GM18517 (cell line): ENCODE measurements around the gene DIP2C.
"Not testable (repeated sequence)": the region's sequence is repeated elsewhere in the genome, so short reads cannot be mapped to it uniquely, and the experiment has no call there.

Experiments used
- ATAC-seq: cut with Tn5 transposase; IDR thresholded peaks from one replicate; pipeline ENCODE4 v1.9.1; 2021; ENCODE audit warnings: mild to moderate bottlenecking, moderate library complexity; ENCODE audit not compliant: unreplicated experiment

Gene DIP2C

DNA sequence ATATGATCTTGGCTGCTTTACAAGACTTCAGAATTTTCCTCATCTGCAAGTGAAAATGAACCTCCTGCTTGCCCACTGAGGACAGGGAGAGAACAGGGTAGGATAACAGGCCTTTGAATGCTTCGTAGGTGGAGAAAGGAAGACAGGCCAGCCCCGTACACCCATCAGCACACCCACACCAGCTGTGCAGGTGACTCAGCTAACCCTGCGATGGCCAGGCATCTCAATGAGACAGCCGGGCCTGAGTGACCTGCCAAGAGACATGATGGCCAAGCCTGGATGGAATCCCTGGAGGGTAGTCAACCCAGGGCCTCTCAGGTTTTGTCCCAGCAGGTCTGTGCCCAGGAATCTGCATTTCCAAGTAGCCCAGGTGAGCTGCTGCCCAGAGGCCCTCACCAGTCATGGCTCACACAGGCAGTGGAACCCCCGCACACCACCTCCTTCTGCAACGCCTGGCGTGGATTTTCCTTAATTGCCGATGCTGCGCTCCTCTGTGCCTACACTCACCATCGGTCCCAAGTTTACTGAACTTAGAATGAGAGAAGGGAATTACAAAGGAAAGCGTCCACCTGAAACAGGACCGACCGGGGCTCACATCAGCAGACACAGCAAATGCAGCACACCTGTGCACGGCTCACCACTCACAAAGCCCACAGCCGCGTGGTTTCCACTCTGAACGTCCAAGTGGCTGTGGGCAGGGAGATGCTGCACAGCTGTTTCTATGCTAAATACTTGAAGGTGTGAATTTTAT lies 163.7 kb downstream of the DIP2C start:
- no peak for ATAC-seq

DNA sequence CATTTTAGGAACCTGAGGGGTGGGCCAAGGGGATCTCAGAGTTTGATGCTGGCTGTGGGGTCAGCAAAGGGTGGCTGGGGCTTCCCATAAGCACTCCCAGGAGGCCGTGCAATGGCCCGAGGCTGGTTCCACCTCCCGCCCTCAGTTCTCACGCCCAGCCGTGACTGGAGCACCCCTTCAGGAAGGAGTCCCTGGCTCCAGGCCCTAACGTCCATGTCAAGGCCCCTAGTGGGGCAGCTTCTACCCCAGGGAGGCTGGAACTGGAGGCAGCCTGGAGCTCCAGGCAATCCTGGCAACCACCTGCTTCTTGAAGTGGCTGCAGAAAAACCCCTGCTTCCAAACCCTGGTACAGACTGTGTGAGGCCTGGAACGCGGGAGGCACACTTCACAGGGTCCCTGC lies 165.5 kb downstream of the DIP2C start:
- ATAC-seq, result no peak

DNA sequence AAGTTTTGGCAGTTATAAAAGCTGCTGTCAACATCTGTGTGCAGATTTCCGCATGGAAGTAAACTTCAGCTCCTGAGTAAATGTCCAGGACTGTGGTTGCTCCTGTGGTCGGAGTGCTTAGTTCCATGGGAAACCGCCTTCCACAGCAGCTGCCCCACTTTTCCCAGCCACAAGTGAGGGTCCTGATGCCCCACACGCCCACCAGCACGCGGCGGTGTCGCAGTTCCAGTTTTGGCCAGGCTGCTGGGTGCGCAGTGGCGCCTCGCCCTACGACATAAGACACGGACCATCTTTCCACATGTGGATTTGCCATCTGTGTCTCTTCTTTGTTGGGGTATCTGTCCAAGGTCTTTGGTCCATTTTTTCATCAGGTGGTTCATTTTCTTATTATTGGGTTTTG lies 167.1 kb downstream of the DIP2C start:
- no peak for ATAC-seq

DNA sequence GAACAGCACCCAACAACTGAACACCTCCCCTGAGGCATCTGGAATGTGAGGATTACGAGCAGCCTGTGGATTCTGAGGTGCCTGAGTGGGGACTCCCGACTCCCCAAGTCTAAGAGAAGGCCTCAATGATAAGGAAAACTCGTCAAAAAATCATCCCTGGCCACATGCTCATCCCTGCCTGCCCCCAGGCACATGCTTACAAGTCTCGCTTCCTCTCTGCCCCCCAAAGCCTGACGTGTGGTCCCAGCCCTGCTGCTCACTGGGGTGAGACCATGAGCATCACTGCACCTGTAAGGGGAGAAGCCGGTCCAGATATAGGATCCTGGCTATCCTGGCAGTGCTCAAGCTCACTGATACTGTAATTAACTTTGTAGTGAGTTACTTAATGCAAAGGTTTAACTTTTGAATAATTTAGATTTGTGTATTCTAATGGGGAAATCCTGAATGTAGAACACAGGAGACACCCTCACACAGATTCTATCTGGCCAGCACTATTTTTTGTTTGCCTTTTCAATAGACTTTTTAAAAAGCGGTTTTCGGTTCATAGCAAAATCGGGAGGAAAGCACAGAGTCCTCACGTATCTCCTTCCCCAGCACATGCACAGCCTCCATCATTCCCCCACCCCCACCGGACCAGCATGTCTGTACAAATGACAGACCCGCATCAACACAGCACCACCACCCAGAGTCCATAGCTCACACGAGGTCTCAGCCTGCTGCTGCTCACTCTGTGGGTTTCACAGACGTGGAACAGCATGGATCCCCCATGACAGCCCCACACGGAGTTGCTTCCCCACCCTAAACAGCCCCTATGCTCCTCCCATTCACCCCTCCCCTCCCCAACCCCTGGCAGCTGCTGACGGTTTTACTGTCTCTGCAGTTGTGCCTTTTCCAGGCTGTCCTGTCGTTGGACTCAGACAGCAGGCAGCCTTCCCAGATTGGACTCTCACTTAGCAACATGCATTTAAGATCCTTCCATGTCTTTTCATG lies 167.9 kb downstream of the DIP2C start:
- no peak for ATAC-seq

DNA sequence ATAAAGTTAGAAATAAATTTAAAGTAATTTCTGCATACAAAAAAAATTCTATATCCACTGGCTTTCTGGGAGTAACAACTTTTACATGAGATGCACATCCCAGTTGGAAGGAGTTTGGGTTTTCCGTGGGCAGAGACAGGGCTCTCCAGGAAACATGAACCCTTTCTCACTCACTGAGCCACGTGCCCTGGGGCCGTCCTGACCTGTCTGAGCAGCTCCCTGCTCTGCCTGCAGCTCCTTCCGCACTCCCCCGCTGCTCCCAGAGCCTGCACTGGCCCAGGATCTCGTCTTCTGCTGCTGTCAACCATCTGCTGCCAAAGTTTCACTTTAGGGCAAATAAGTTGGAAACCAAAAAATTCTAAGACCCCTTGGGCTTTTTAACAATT lies 169.1 kb downstream of the DIP2C start:
- ATAC-seq, result no peak

DNA sequence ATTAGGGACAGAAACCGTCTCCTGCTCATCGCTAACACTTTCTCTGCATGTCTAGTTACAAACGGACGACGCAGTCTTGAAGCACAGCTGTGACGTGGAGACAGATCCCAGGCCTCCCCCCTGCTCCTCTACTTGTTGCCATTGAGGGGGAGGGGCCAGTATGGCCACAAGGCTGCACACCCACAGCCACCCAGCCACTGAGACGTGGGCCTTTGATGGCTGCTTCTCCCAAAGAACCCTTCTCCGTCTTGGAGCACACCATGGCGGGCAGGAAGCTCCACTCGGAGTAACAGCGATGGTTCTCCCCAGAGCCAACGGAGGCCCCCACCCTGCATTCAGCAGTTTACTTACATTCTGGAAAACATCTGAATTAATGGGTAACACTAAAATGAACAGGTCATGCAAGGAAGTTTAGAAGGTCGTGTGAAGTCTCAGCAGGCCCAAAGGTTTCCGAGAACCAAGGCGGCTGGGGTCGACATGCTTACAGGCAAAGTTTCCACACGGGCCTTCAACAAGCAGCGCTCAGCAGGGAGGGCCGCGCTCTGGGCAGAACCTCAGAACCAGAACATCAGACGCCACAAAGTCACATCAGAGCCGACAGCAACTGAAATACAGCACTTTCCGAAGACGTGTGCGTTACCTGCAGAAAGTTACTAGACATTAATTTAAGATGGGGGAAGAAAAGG lies 169.6 kb downstream of the DIP2C start:
- ATAC-seq, result no peak

DNA sequence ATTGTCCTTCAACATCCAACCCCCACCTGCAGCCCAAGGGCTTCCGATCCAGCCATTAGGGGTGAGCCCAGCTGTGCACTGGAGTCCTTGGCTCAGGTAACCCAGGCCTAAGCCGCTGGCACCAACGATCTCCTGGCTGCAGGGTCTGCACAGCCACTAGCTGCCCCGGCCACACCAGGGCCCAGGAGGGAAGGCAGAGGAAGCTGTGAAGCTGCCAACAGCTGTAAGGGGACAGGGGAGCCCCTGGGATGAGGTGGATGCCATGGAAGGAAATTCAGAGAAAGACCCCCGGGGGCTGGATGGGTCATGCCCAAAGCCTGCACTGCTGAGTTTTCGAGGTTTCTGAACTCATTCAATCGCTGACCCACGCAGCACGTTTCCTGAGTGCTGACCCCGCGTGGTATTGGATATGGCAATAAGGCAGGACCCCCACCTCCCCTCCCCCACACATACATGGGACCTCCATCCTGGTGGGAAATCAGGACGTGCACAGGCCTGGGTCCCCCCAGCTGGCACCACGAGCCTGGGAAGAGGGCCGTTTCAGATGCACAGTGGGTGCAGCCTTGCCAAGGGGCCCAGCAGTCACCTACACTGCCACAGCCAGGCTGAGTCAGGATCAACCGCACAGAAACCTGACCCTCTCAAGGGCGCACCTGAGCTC lies 170.3 kb downstream of the DIP2C start:
- ATAC-seq, result no peak

DNA sequence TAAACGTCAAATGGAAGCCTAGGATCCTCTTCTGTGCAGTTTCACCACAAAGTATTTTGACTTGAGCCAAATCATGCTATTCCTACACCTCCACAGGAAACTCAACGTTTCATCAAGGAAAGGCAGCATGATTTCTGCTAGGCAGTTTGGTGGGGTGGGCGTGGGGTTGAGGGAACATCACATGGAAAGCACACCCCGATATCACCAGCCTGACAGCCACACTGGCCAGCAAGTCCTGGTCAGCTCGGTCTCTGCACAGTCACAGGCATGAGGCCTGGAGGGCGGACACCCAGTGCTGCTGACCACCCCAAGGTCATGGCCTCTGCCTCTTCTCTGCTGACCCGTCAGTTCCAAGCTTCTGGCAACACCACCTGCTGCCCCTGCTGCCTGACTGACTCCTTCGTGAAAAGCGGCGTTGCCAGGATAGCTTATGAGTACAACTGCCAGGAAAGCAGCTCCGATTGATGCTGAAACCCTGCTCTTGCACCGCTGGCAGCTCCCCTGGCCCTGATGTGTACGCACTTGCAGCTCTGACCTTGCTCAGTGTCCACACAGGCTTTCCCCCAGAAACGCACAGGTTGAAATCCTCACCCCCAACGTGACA lies 171.5 kb downstream of the DIP2C start:
- no peak for ATAC-seq

DNA sequence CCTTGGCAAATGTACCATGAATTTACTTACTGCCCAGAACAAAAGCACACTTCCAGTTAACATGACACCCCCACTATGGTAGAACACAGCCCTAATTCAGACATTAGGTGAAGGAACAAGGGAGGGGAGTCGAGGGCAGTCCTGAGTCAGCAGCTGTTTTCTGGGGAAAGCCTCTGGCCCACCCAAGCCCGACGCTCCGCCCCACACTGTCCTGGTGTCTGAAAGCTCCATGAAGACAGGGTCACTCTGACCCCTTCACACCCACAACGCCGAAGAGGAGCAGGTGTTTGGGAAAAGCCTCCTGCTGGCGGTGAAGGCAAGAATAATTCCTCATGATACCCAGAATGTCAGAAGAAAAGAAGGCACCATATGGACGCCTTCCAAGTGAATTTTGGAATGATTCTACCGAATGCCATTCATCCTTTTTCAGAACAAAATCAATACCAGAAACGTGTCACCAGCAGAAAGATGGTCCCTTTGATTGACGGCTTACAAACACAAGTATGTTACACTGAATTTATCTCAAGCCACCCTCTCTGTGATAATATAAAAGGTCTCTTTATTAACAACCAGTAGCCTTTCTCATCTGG lies 172.1 kb downstream of the DIP2C start:
- ATAC-seq, result no peak

DNA sequence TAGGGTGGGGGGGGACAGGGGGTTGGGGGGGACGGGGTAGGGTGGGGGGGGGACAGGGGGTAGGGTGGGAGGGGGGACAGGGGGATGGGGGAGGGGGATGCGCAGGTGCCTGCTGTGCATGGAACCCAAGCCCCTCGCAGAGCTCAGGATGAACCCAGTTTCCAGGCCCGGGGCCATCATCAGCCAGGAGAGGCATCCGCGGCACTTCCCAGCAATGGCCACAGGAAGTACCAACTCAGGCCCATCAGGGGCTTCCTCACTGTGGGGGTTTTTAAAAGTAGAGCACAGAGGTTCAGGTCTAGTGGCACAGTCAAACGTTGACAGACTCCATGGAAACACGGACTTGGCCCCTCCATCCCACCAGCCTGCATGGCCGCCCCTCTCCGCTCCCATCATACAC lies 172.7 kb downstream of the DIP2C start:
- ATAC-seq, result no peak

DNA sequence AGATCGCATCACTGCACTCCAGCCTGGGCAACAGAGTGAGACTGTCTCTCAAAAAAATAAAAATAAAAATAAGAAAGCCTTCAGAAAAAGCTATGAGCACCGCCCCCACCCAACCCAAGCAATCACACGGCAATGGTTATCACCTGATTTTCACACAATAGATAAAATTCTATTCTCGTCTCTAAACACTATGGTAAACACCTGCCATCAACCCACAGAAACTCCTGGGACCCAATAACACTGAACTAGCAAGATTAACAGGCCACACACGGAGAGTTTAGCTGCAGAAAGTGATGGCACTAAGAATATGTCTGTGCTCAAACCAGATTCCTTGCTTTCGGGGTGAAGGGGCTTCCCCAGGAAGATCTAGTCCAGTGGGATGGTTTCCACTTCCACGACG lies 173.8 kb downstream of the DIP2C start:
- no peak for ATAC-seq

DNA sequence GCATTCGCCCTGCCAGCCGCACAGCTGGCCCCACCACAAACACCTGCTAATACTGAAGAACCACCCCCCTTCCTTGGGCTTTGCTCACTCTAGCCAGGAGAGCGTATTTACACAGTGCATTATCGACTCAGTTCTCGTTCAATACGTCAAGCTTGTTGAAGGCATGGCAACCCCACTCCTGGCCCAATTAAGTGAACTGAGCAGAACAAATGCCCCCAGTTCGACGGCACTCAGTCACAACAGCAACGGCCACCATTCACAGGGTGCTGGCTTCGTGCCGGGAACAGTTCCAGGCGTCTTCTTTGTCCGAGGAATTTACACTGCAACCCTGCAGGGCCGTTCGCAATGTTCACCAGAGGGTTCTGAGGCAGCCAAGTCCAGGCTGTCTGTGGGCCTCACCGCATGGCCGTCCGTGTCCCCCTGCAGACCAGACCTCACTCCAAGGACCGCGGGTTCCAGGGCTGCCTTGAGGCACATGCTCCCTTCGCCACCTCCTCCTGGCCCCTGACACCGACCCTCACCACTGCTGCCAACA lies 175.3 kb downstream of the DIP2C start:
- no peak for ATAC-seq

DNA sequence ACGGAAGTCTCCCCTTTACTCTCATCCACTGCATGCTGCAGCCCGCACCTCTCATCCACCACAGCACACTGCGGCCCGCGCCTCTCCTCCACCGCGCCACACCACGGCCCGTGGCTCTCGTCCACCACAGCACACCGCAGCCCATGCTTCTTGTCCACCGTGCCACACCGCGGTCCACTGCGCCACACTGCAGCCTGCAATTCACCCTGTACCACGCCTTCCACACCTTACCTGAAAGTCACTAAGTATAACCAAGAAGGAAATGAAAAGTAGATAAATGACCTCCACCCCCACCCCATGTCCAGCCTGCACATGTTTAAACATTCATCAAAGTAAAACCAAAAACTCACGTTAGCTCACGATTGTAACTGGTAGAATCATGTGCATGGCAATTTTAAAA lies 176.1 kb downstream of the DIP2C start:
- no peak for ATAC-seq

DNA sequence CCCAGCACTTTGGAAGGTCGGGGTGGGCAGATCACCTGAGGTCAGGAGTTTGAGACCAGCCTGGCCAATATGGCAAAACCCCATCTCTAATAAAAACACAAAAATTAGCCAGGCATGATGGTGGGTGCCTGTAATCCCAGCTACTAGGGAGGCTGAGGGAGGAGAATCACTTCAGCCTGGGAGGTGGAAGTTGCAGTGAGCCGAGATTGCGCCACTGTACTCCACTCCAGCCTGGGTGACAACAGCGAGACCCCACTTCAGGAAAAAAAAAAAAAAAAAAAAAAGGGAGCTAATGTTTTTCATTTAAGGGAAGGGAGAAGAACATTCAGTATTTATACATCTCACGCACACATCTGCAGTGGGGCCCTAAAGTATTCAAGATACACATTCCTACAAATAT lies 176.8 kb downstream of the DIP2C start:
- ATAC-seq, result not testable (repeated sequence)

DNA sequence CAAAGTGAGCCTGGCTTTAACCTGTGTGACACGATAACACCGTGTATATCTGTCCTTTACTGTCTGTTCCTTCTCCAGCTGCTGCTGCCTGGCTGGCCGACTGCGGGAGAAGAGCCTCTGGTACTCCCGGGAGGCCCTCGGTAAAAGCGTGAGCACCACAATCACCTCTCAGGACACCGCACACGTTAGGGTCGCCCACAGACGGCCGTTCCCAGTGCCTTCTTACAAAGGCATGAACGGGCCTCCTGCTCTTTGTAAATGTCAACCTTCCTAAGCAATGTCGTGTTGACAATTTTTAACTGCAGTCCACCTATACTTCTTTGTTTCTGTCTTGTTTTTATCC lies 177.6 kb downstream of the DIP2C start:
- no peak for ATAC-seq

DNA sequence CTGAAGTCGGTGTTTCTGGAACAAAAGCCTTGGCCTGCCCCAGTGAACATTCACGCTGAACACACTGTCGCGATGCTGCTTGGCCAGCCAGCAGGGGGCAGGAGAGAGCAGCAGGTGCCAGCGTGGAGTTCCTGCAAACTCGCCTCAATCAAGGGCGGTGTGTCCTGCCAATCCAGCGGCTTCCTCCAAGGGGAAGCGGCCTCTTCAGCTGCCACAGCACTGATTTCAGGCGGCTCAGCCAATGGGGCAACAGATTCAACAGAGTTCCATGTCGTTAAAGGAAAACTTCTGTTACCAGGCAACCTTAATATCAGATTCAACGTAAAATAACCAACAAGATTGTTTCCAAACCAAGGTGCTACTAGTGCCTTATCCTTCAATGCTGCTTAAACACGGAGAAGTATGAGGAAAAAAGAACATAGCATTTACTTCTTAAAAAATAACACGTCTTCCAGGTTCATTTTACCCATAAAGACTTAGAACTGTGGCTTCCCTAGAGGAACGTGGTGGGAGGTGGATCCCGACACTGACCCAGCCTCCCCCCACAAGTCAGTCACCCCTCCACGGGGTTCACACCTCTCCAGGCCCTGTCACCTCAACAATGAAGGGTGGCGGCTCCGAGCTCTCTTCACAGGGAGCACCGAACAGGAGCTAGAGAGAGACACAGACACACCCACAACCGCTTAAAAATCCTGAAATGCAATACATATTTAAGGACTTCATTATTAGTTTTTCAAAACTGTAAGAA lies 178.2 kb downstream of the DIP2C start:
- ATAC-seq, result no peak

DNA sequence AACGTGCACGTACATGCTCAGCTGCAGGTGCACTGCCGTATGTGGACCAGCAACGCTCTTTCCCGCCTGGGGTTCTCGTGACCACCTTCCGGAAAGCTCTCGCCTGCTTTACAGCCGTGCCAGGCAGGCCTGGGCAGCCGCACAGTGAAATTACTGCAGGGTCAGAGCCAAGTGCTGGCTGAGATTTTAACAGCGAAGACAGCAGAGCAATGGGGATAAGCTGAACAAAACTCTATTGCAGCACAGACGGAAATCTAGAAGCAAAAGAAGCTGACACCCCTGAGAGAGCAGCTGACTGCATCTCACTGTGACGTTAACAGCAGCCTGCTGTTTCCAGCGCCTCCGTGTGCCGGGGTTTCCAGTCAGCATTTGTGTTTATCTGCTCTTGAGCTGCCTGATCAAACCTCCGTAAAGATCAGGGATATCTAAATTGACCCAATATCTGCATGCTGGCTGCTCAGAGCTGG lies 179.0 kb downstream of the DIP2C start:
- ATAC-seq, result no peak

DNA sequence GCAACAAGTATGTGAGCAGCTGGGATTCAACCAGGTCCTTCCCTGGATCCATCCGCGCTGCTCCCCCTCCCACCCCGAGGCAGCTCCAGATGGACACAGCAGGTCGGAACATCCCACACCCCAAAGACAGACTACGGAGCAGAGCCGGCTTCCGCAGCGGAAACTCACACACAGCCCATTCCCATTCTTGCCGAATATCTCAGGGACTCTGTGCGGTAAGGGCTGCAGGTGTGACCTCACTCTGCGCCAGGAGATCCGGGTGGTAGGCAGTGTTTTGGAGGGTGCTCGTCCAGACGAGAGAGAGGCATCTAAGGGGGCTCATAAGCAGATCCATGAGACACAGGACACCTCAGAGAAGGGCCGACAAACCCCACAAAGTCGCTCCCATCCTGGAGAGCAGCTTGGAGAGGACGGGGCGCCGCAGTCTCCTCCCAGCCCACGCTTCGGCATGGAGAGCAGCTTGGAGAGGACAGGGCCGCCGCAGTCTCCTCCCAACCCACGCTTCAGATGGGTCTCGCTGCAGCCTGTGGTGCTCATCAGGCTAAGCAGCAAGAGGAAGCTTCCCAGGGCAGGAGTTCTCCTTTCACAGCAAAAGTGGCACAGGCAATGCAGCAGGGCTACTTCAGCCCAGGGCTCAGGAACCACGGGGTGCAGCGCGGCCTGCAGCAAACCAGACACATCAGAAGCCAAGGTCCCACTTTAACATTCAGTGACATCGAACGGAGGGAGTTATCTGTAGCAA lies 179.9 kb downstream of the DIP2C start:
- no peak for ATAC-seq

DNA sequence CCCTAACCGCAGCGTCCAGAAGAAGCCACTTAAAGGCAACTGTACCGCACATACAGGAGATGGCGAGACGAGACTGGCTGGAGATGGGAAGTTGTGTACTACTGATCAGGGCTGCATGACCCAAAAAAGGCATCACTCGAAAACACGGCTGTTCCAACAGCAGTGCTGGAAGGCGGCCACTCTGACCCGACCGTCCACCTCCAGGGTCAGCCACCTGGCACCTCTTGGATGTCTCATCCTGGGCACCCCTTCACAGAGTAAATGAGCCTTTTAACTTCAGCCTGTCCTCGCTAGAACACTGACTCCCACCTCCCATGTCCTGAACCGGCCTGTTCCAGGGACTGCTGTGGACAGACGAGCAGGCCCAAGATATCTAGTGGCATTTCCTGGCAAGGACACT lies 180.7 kb downstream of the DIP2C start:
- ATAC-seq, result no peak
